Ovary (tissue), 9 donors: ENCODE data around the gene VAPB. TPM values are rescaled to one million over a fixed set of nuclear protein-coding genes. Genes with fewer than 3 reads are reported as not detected.
"Not testable (repeated sequence)": the region's sequence is repeated elsewhere in the genome, so short reads cannot be mapped to it uniquely, and the experiment has no call there.

Source experiments
- DNase-seq, 5 donors: peaks; one replicate each; pipeline ENCODE4 v3.0.0-alpha.2; 2019 to 2020
- H3K27ac ChIP-seq, 2 donors: fragments of 200-600 bp; one replicate each; pipeline versions ENCODE4 v1.5.1 to v1.8.0; 2019 to 2022
- H3K27me3 ChIP-seq: fragments of 200-600 bp; one replicate; pipeline ENCODE4 v1.8.0; 2022
- H3K36me3 ChIP-seq: fragments of 200-600 bp; sonication (generic); one replicate; pipeline ENCODE4 v1.5.1; 2019
- H3K4me1 ChIP-seq: one replicate; pipeline ENCODE4 v1.8.1; 2013; ENCODE audit warnings: mild to moderate bottlenecking, moderate library complexity; ENCODE audit not compliant: insufficient read depth
- H3K4me3 ChIP-seq: fragments of 200-600 bp; sonication (generic); one replicate; pipeline ENCODE4 v1.5.1; 2017
- H3K9me3 ChIP-seq, 2 donors: fragments of 200-600 bp in 1 of 2; sonication (generic) in 1 of 2; one replicate each; pipeline versions ENCODE4 v1.5.1 to v1.8.1; 2013 to 2019; ENCODE audit warnings: mild to moderate bottlenecking in 1 of 2, moderate library complexity in 1 of 2
- CTCF ChIP-seq, 3 donors: fragments of 450-650 bp in 2 of 3; fragments of 200-600 bp in 1 of 3; IDR thresholded peaks; one replicate each; pipeline versions ENCODE4 v1.5.1 to v1.8.0; 2016 to 2022; ENCODE audit warnings: antibody characterized with exemption in 3 of 3, mild to moderate bottlenecking in 1 of 3
- EP300 ChIP-seq: sonication (generic); formaldehyde crosslinking; IDR thresholded peaks from one replicate; pipeline ENCODE4 v1.6.1; 2017; ENCODE audit warnings: antibody characterized with exemption
- POLR2A ChIP-seq: fragments of 450-650 bp; IDR thresholded peaks from one replicate; pipeline ENCODE4 v1.6.1; 2017; ENCODE audit warnings: antibody characterized with exemption, mild to moderate bottlenecking, moderate library complexity
- WGBS, 3 donors: extraction: QIAGEN DNeasy Blood & Tissue Kit in 1 of 3; methylation state at CpG; one replicate each; pipeline versions ENCODE4 v1.1.5 to v1.1.7; 2013 to 2017; 5-methylcytosine and 5-hydroxymethylcytosine counted together
- intact Hi-C, 4 donors: fragments of 100-400 bp; cut with DNase I; formaldehyde crosslinking; loops; one replicate each; pipeline versions ENCODE4 v1.11.0 to v1.15.1; 2022 to 2023
- polyA plus RNA-seq, 2 donors: library from polyadenylated mRNA; stranded (reverse); fragments of 200-250 nt in 1 of 2; fragments of 350-450 nt in 1 of 2; fragmentation: Illumina TruSeq in 1 of 2; extraction: RNeasy Lipid Tissue Mini Kit (QIAGEN cat#74804) in 1 of 2; gene quantifications; one replicate each; pipeline ENCODE4 v1.2.3, GENCODE V29; 2013 to 2014
- total RNA-seq, 7 donors: library from RNA; depleted of rRNA in 2 of 7; stranded (reverse); fragments of >200 nt in 2 of 7; fragmentation: NEBNext Ultra II Directional in 3 of 7; extraction: Animal tissue kit (Norgen Biotek cat#: 25700) in 3 of 7; gene quantifications; one replicate each; pipeline versions ENCODE4 v1.1.0 to v1.2.4, GENCODE V29; 2016 to 2023
- donor health status: DM: no; HTN: no; CAD: no; lungs with moderate emphysema.
- donor health status: DM: no; HTN: no; CAD: no.
- donor health status: Bipolar disorder and iron deficiency.
- donor health status: DM: yes; HTN: yes; CAD: no.
- donor health status: DM: no; HTN: no; CAD: no.
- donor health status: DM: yes; HTN: yes; CAD: no.

VAPB gene
- total and polyA plus RNA-seq, 9 donors: 11.8 to 81.6 (median 47.5) TPM

GRCh38 chr20:58407966-58408557 lies 19.0 kb downstream of the VAPB start:
- intact Hi-C loops: no loop called here
- Histone ChIP-seq H3K4me3 (no peak overlapping the region), H3K27ac (no peak overlapping the region), H3K36me3 (no peaks in the 10 kb centered on the region), H3K9me3 (no peaks in the 10 kb centered on the region), H3K27me3 (no peaks in the 10 kb centered on the region), H3K4me1 (peaks cover 6% of the 10 kb centered on the region)
- TF ChIP-seq EP300: no peak
- no peak for TF ChIP-seq POLR2A
- no peak for TF ChIP-seq CTCF (IDR thresholded peaks at IDR 0.05)
- WGBS, 3 donors: 20 to 31% (median 26%) methylated on average over 2 of the region's 2 CpGs
- DNase-seq: no peak

- H3K36me3 ChIP-seq: no peaks in the 10 kb centered on the region
- no peaks in the 10 kb centered on the region for H3K9me3 ChIP-seq
- 29 to 43% (median 40%) methylated on average over 3 of the region's 3 CpGs for WGBS, 3 donors
- TF ChIP-seq EP300 (no peak), POLR2A (no peak), CTCF (IDR thresholded peaks at IDR 0.05) (no peak)
- H3K27me3 ChIP-seq: no peaks in the 10 kb centered on the region
- DNase-seq: no peak
- intact Hi-C loops: no loop called here
- H3K4me1 ChIP-seq: peaks cover 6% of the 10 kb centered on the region
- no peak overlapping the region for H3K4me3 ChIP-seq
- no peak overlapping the region for H3K27ac ChIP-seq
These were observed 19.7 kb downstream of the VAPB start for GRCh38 chr20:58408603-58409246.

- H3K4me3 ChIP-seq, H3K27ac ChIP-seq, H3K9me3 ChIP-seq, H3K4me1 ChIP-seq, DNase-seq, H3K27me3 ChIP-seq, intact Hi-C loops, H3K36me3 ChIP-seq: not testable (repeated sequence)
- WGBS, 3 donors: 95 to 100% methylated on average over 10 to 34 of the region's 35 CpGs; no CpG with 5 or more reads in 1 of the 3 donors
These were observed 25.2 kb downstream of the VAPB start for GRCh38 chr20:58414216-58414615.

GRCh38 chr20:58414786-58415185 lies 25.8 kb downstream of the VAPB start:
- intact Hi-C loops: not testable (repeated sequence)
- 96 to 98% (median 97%) methylated on average over 18 to 26 of the region's 26 CpGs for WGBS, 3 donors

GRCh38 chr20:58416057-58416456 lies 27.0 kb downstream of the VAPB start:
- no peak for TF ChIP-seq EP300
- TF ChIP-seq CTCF (IDR thresholded peaks at IDR 0.05): no peak
- no peak for TF ChIP-seq POLR2A
- intact Hi-C loops: no loop called here
- WGBS, 3 donors: 81 to 92% (median 81%) methylated on average over 1 of the region's 1 CpG
- no peak for DNase-seq
- H3K4me1 ChIP-seq: no peaks in the 10 kb centered on the region
- no peaks in the 10 kb centered on the region for H3K36me3 ChIP-seq
- H3K4me3 ChIP-seq: no peak overlapping the region
- no peaks in the 10 kb centered on the region for H3K27me3 ChIP-seq
- H3K27ac ChIP-seq: no peak overlapping the region
- H3K9me3 ChIP-seq: no peaks in the 10 kb centered on the region

More at GRCh38 chr20:58414786-58415185, 25.8 kb downstream of the VAPB start:
- H3K27me3 ChIP-seq, H3K27ac ChIP-seq, H3K9me3 ChIP-seq, H3K4me1 ChIP-seq, H3K4me3 ChIP-seq, H3K36me3 ChIP-seq, DNase-seq: not testable (repeated sequence)
